Bronchial epithelial cell (primary cell): ENCODE data around the gene KPNA3. TPM values are rescaled to one million over a fixed set of nuclear protein-coding genes. Genes with fewer than 3 reads are reported as not detected.

ENCODE experiments used
- DNase-seq: peaks from one replicate; pipeline ENCODE4 v3.0.0-alpha.2; 2010; ENCODE audit warnings: low read depth
- FAIRE-seq: peaks from 2 replicates; lab custom pipeline; 2011; peaks lifted over from hg19 to GRCh38; lab: Jason Lieb, UNC
- H3K27me3 ChIP-seq: 2 replicates; pipeline ENCODE4 v1.5.1; 2011; ENCODE audit warnings: low read length; ENCODE audit not compliant: control insufficient read depth, insufficient read depth
- H3K36me3 ChIP-seq: 2 replicates; pipeline ENCODE4 v1.5.1; 2011; ENCODE audit warnings: low read length; ENCODE audit not compliant: control insufficient read depth, insufficient read depth
- H3K4me3 ChIP-seq: 2 replicates; pipeline ENCODE4 v1.5.1; 2011; ENCODE audit warnings: mild to moderate bottlenecking, low read depth, low read length, control low read depth
- total RNA-seq: library from RNA; depleted of rRNA; stranded (reverse); fragments of >200 nt; gene quantifications from 2 replicates; pipeline ENCODE4 v1.2.1, GENCODE V29; 2014
- TF ChIP-seq, protein P1 (sequence below): IDR thresholded peaks from 2 replicates; pipeline ENCODE4 v1.5.1; 2011; ENCODE audit warnings: mild to moderate bottlenecking, moderate library complexity, low read length, control low read depth, inconsistent platforms; ENCODE audit not compliant: insufficient read depth, severe bottlenecking

KPNA3 gene
- total RNA-seq, 1 donor from 2014 or later: 26.9 TPM

DNA sequence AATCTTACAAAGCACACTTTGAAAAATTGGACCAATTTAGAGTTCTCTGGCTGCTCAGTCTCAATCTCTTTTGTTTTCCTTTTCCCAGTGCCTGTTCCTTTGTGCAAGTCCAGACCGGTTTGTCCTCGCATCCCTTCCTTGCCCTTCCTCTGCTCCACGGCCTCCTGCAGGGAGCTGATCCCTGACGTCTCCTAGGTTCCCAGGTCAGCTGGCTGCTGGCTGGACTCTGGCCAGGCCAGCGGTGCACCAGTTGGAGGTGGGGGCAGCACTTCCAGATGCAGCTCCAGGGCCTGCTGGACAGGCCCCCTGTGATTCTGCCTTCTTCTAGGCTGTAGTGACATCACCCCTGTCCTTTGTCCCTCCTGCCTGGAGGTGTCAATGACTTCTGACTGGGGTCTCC, 44.0 kb upstream of the KPNA3 start:
- Histone ChIP-seq H3K27me3 (no peaks in the 10 kb centered on the region), H3K4me3 (no peak overlapping the region), H3K36me3 (no peaks in the 10 kb centered on the region)
- TF ChIP-seq, protein P1, sequence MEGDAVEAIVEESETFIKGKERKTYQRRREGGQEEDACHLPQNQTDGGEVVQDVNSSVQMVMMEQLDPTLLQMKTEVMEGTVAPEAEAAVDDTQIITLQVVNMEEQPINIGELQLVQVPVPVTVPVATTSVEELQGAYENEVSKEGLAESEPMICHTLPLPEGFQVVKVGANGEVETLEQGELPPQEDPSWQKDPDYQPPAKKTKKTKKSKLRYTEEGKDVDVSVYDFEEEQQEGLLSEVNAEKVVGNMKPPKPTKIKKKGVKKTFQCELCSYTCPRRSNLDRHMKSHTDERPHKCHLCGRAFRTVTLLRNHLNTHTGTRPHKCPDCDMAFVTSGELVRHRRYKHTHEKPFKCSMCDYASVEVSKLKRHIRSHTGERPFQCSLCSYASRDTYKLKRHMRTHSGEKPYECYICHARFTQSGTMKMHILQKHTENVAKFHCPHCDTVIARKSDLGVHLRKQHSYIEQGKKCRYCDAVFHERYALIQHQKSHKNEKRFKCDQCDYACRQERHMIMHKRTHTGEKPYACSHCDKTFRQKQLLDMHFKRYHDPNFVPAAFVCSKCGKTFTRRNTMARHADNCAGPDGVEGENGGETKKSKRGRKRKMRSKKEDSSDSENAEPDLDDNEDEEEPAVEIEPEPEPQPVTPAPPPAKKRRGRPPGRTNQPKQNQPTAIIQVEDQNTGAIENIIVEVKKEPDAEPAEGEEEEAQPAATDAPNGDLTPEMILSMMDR: no peak
- no peak for FAIRE-seq
- peak; percentile 57 for DNase-seq

DNA sequence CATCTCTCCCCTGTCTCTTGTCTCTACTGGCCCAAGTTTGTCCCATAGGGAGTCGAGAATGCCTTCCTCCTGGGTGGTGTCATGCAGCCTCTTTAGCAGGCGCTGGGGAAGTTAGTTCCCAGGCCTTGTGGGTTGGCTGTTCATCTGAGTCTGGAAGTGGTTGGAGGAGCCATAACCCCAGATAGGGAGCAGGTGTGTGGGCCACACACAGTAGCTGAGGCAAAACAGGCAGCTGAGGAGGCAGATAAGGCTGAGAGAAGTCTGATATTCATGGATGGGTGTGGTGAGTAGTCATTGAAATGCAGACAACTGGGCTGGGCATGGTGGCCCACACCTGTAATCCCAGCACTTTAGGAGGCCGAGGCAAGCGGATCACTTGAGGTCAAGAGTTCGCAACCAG, 40.9 kb upstream of the KPNA3 start:
- Histone ChIP-seq H3K4me3 (no peak overlapping the region), H3K36me3 (no peaks in the 10 kb centered on the region), H3K27me3 (no peaks in the 10 kb centered on the region)
- TF ChIP-seq, protein P1: no peak
- DNase-seq: no peak
- FAIRE-seq: no peak

DNA sequence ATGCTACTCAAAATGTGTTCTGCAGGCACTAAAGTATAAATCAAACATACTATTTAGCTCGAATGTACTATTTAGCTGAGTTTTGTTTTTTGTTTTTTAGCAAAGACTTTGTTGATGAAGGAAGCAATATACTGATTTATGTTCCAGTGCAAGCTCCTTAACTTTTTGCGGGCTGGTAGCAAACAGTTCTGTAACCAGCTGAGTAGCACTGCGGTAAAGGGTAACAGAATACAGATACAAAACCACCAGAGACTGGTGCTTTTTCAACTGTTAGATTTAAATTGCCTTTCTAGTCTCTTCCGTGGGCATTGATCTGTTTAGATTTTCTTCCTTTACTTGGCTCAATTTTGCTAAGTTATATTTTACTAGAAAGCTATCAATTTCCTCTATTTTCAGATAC, 39.0 kb upstream of the KPNA3 start:
- FAIRE-seq: no peak
- no peak for DNase-seq
- TF ChIP-seq, protein P1: no peak
- Histone ChIP-seq H3K4me3 (no peak overlapping the region), H3K36me3 (no peaks in the 10 kb centered on the region), H3K27me3 (no peaks in the 10 kb centered on the region)

DNA sequence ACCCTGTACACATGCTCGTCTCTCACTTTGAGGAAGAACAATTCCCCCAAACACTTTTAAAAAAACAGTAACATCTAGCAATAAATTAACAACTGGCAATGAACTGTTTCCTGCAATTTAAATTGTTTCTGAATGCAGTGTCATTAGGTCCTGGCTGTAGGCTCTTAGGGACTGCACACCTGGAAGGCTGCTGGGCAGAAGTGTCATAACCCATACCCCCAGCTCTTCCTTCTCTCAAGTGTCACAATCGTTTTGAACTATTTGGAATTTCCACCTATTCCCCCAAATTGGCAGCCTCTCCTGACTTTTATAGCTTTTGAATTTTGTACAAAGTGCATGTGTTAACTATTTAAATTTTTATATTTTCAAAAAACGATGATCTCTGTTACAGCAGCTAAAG, 38.2 kb upstream of the KPNA3 start:
- H3K4me3 ChIP-seq: no peak overlapping the region
- FAIRE-seq: no peak

DNA sequence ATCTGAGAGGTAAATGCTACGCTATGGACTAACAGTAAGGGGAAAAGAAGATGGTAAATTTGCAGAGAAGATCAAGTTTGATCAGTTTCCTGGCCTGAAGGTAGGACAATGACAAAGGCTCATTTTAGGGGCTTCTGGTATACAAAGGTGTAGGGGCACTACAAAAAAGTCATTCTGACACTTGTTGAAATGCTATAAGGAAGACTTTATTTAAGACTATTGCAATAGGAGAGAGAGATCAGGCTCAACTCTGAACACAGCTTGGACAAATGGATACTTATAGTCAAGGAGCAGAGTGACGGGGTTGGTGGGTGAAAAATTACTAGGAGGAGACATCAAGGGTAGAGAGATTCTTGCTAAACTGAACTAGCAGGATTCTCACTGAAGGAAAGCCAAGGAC, 37.2 kb upstream of the KPNA3 start:
- no peak for DNase-seq
- TF ChIP-seq, protein P1: no peak
- Histone ChIP-seq H3K4me3 (no peak overlapping the region), H3K27me3 (no peaks in the 10 kb centered on the region), H3K36me3 (no peaks in the 10 kb centered on the region)
- no peak for FAIRE-seq

More for the DNA sequence above, 38.2 kb upstream of the KPNA3 start:
- no peak for DNase-seq
- Histone ChIP-seq H3K36me3 (no peaks in the 10 kb centered on the region), H3K27me3 (no peaks in the 10 kb centered on the region)
- TF ChIP-seq, protein P1: no peak

DNA sequence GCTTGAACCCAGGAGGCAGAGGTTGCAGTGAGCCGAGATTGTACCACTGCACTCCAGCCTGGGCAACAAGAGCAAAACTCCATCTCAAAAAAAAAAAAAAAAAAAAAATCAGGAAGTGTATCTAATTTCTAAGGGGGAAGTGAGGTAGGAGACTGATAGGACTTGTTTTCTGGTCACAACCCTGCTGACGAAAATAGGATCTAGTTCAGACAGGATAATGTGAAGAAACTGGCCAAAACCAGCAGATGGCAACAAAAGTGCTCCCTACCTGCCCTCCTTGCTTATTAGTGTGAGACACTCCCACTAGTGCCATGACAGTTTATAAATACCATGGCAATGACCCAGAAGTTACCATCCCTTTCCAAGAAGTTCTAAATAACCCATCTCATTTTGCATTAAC, 36.0 kb upstream of the KPNA3 start:
- no peak overlapping the region for H3K4me3 ChIP-seq
- FAIRE-seq (no peak), DNase-seq (peak; percentile 68)
- H3K27me3 ChIP-seq: no peaks in the 10 kb centered on the region
- H3K36me3 ChIP-seq: no peaks in the 10 kb centered on the region
- TF ChIP-seq, protein P1: no peak
